HG02763 (cell line): Measurements from ENCODE around the gene VWA5B1.
"Not testable (repeated sequence)": the region's sequence is repeated elsewhere in the genome, so short reads cannot be mapped to it uniquely, and the experiment has no call there.

Source experiments
- ATAC-seq: cut with Tn5 transposase; IDR thresholded peaks from one replicate; pipeline ENCODE4 v1.9.1; 2021; ENCODE audit warnings: mild to moderate bottlenecking, moderate library complexity; ENCODE audit not compliant: unreplicated experiment

The VWA5B1 gene

GRCh38 chr1:20290624-20291597, at the start of gene VWA5B1:
VWA5B1 (plus strand) TSS chr1:20290875; CDS start chr1:20310602, 19,727 bp downstream.
- no peak for ATAC-seq

GRCh38 chr1:20242890-20243479, 47.7 kb upstream of the VWA5B1 start:
- no peak for ATAC-seq

- ATAC-seq, result no peak
These were observed 41.6 kb upstream of the VWA5B1 start for GRCh38 chr1:20248971-20249612.

GRCh38 chr1:20250340-20250989, 40.2 kb upstream of the VWA5B1 start:
- no peak for ATAC-seq

GRCh38 chr1:20252587-20252986, 38.1 kb upstream of the VWA5B1 start:
- ATAC-seq, result no peak

GRCh38 chr1:20255666-20256065, 35.0 kb upstream of the VWA5B1 start:
- no peak for ATAC-seq

- no peak for ATAC-seq
These were observed 31.0 kb upstream of the VWA5B1 start for GRCh38 chr1:20259646-20260045.

- ATAC-seq, result no peak
These were observed 29.6 kb upstream of the VWA5B1 start for GRCh38 chr1:20261095-20261494.

- no peak for ATAC-seq
These were observed 27.7 kb upstream of the VWA5B1 start for GRCh38 chr1:20262810-20263534.

- no peak for ATAC-seq
These were observed 25.4 kb upstream of the VWA5B1 start for GRCh38 chr1:20265250-20265649.

- no peak for ATAC-seq
These were observed 24.5 kb upstream of the VWA5B1 start for GRCh38 chr1:20266141-20266540.

- no peak for ATAC-seq
These were observed 24.0 kb upstream of the VWA5B1 start for GRCh38 chr1:20266642-20267041.

- ATAC-seq, result no peak
These were observed 18.9 kb upstream of the VWA5B1 start for GRCh38 chr1:20271498-20272400.

GRCh38 chr1:20273716-20274115, 17.0 kb upstream of the VWA5B1 start:
- ATAC-seq, result not testable (repeated sequence)

GRCh38 chr1:20275319-20275925, 15.3 kb upstream of the VWA5B1 start:
- no peak for ATAC-seq

GRCh38 chr1:20276485-20277159, 14.1 kb upstream of the VWA5B1 start:
- ATAC-seq, result no peak

GRCh38 chr1:20278692-20279130, 12.0 kb upstream of the VWA5B1 start:
- no peak for ATAC-seq

GRCh38 chr1:20279509-20279908, 11.2 kb upstream of the VWA5B1 start:
- ATAC-seq, result no peak
